A673 (cell line): ENCODE data around the gene RAB3A. TPM values are rescaled to one million over a fixed set of nuclear protein-coding genes. Genes with fewer than 3 reads are reported as not detected.

Experiments used
- BruUV-seq: library from RNA; stranded (reverse); fragments of 400-500 nt; replicated peaks from 2 replicates; lab custom pipeline; 2021; lab: Mats Ljungman, UMichigan
- CTCF ChIA-PET: fragments of 300-600 bp; sonication (Branson Sonifier 250); formaldehyde crosslinking; loops from one replicate; lab custom pipeline; 2022; ENCODE audit warnings: antibody characterized with exemption; lab: Charles Lee
- POLR2A ChIA-PET: fragments of 300-600 bp; sonication (Branson Sonifier 250); formaldehyde crosslinking; loops from one replicate; lab custom pipeline; 2022; ENCODE audit warnings: antibody characterized with exemption; ENCODE audit not compliant: low non-redundant PET; lab: Charles Lee
- DNase-seq: peaks from one replicate; pipeline ENCODE4 v3.0.0-alpha.2; 2015; ENCODE audit warnings: low spot score
- H3K27ac ChIP-seq: fragments of 200-600 bp; sonication (generic); 2 replicates; pipeline ENCODE4 v1.5.1; 2016; ENCODE audit warnings: mixed run types, low read depth, mild to moderate bottlenecking, mixed read lengths, antibody characterized with exemption, low read length; ENCODE audit not compliant: poor library complexity, severe bottlenecking
- H3K27me3 ChIP-seq: fragments of 200-600 bp; sonication (generic); replicated peaks from 2 replicates; pipeline ENCODE4 v1.6.1; 2017; ENCODE audit warnings: mixed run types, low read depth, mild to moderate bottlenecking, mixed read lengths, antibody characterized with exemption, low read length; ENCODE audit not compliant: insufficient read depth, poor library complexity
- H3K36me3 ChIP-seq: fragments of 200-600 bp; sonication (generic); 2 replicates; pipeline ENCODE4 v1.6.1; 2016; ENCODE audit warnings: mixed run types, mild to moderate bottlenecking, mixed read lengths, antibody characterized with exemption, low read length; ENCODE audit not compliant: insufficient read depth, poor library complexity, severe bottlenecking
- H3K4me1 ChIP-seq: fragments of 200-600 bp; sonication (generic); 2 replicates; pipeline ENCODE4 v1.6.1; 2017; ENCODE audit warnings: mixed run types, mild to moderate bottlenecking, mixed read lengths, antibody characterized with exemption, low read length; ENCODE audit not compliant: insufficient read depth, poor library complexity, severe bottlenecking
- H3K4me3 ChIP-seq: fragments of 200-600 bp; sonication (generic); 2 replicates; pipeline ENCODE4 v1.5.1; 2016; ENCODE audit warnings: low read depth, mixed run types, mild to moderate bottlenecking, mixed read lengths, low read length; ENCODE audit not compliant: poor library complexity, severe bottlenecking
- H3K9me3 ChIP-seq: fragments of 200-600 bp; sonication (generic); 2 replicates; pipeline ENCODE4 v1.6.1; 2016; ENCODE audit warnings: mixed run types, low read depth, mild to moderate bottlenecking, mixed read lengths, antibody characterized with exemption, low read length; ENCODE audit not compliant: poor library complexity, severe bottlenecking
- EZH2 ChIP-seq: fragments of 200-600 bp; sonication (generic); IDR thresholded peaks from 2 replicates; pipeline ENCODE4 v1.6.1; 2017; ENCODE audit warnings: borderline replicate concordance, low read depth, mild to moderate bottlenecking, mixed read lengths, antibody characterized with exemption, low read length; ENCODE audit not compliant: poor library complexity, severe bottlenecking
- intact Hi-C: fragments of 100-400 bp; cut with micrococcal nuclease; formaldehyde crosslinking; loops from one replicate; pipeline ENCODE4 v1.10.0; 2022; ENCODE audit not compliant: unreplicated experiment
- total RNA-seq: library from RNA; stranded (reverse); gene quantifications from 2 replicates; pipeline ENCODE4 v1.2.3, GENCODE V29; 2021
- TF ChIP-seq, protein P1 (sequence below): fragments of 300-800, 200-600 bp; sonication (generic); conservative IDR thresholded peaks from 2 replicates; pipeline ENCODE4 v1.5.1; 2017; ENCODE audit warnings: low read depth, mild to moderate bottlenecking, antibody characterized with exemption, low read length, moderate library complexity, mixed read lengths

RAB3A gene
- total RNA-seq, 1 experiment from 2014 or later: 2.9 TPM

DNA sequence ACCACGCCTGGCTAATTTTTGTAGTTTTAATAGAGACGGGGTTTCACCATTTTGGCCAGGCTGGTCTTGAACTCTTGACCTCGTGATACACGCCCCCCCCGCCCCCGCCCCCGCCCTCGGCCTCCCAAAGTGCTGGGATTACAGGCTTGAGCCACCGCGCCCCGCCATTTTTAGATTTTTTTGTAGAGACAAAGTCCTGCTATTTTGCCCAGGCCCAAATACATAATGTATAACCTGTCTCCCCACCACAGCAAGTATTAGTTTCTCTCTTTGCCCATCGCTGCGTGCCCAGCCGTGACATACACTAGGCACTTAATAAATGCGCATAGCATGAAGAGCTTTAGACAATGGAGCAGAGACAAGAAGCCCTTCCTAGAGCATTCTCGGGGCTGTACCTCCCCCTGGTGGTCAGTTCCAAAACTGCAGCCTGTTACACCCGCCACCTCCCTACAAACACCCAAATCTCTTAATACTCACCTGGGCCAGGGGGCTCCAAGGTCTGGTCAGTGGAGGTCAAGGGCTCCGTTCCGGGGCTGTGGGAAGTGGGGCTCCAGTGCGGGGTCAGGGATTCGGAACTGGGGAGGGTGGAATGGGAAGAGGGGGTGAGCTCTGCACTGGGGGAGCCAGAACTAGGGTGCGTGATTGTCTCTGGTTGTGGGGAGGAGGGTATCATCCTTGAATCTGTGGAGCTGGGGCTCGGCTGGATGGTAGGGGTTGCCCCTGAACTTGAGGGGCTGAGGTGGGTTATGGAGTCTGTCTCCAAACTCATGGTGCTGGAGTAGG, 47.9 kb upstream of the RAB3A start:
- intact Hi-C loops: loop anchor here (2.0 to 5.0 kb wide), 3 partner anchors 43 to 244 kb away; partner anchors contain the start of gene ARRDC2
- DNase-seq: peak; percentile 80
- Histone ChIP-seq H3K9me3 (no peaks in the 10 kb centered on the region), H3K4me3 (no peak overlapping the region), H3K36me3 (no peaks in the 10 kb centered on the region), H3K4me1 (no peaks in the 10 kb centered on the region), H3K27ac (no peak overlapping the region), H3K27me3 (peaks cover 6% of the 10 kb centered on the region)
- TF ChIP-seq, protein P1, sequence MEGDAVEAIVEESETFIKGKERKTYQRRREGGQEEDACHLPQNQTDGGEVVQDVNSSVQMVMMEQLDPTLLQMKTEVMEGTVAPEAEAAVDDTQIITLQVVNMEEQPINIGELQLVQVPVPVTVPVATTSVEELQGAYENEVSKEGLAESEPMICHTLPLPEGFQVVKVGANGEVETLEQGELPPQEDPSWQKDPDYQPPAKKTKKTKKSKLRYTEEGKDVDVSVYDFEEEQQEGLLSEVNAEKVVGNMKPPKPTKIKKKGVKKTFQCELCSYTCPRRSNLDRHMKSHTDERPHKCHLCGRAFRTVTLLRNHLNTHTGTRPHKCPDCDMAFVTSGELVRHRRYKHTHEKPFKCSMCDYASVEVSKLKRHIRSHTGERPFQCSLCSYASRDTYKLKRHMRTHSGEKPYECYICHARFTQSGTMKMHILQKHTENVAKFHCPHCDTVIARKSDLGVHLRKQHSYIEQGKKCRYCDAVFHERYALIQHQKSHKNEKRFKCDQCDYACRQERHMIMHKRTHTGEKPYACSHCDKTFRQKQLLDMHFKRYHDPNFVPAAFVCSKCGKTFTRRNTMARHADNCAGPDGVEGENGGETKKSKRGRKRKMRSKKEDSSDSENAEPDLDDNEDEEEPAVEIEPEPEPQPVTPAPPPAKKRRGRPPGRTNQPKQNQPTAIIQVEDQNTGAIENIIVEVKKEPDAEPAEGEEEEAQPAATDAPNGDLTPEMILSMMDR: peak; percentile 98
- TF ChIP-seq EZH2: no peak
- ChIA-PET POLR2A (no interaction called here), CTCF (interaction anchor here (0.6 to 2.1 kb wide), 15 partner anchors 11 to 848 kb away, joined by 3 to 45 read pairs (median 5); partner anchors contain the start of genes MPV17L2 and RAB3A)
- BruUV-seq: no TSS peak

DNA sequence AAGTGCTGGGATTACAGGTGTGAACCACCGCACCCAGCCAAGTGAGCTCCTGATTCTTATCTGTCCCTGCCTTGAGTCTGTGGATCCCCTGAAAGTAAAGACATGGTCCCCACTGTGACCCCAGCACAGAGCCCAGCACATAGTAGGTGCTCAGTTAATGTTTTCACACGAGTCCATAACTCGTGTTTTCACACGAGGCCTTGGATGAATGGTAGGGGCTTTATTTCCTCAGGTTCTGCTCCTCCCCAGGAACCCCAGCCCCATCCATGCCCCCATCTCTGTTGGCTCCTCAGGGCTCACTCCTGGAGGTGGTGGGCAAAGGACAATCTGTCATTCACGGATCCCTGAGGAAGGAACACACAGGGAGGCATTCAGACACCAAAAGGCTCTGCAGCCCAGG, 46.0 kb upstream of the RAB3A start:
- Histone ChIP-seq H3K4me1 (no peaks in the 10 kb centered on the region), H3K27ac (no peak overlapping the region), H3K9me3 (no peaks in the 10 kb centered on the region), H3K4me3 (no peak overlapping the region), H3K27me3 (peaks cover 6% of the 10 kb centered on the region), H3K36me3 (no peaks in the 10 kb centered on the region)
- no TSS peak for BruUV-seq
- ChIA-PET POLR2A (no interaction called here), CTCF (interaction anchor here (0.8 to 1.4 kb wide), 3 partner anchors 9 to 137 kb away, joined by 6 to 14 read pairs (median 8); no protein-coding TSS in a partner anchor)
- TF ChIP-seq, protein P1: no peak
- TF ChIP-seq EZH2: no peak
- intact Hi-C loops: loop anchor here (2.0 to 5.0 kb wide), 2 partner anchors 137 to 243 kb away; partner anchors contain the start of gene ARRDC2
- DNase-seq: no peak

DNA sequence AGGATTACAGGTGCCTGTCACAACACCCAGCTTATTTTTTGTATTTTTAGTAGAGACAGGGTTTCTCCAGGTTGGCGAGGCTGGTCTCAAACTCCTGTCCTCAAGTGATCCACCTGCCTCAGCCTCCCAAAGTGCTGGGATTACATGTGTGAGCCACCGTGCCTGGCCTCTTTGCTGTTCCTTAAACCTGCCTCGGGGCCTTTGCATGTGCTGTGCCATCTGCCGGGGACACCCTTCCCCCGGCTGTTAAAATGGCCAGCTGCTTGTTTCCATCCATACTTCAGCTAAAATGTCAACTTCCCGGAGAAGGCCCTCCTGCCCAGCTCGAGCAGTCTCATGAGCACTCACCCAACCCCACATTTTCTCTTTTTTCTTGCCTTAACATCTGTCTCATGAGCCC, 41.5 kb upstream of the RAB3A start:
- Histone ChIP-seq H3K36me3 (no peaks in the 10 kb centered on the region), H3K4me1 (no peaks in the 10 kb centered on the region), H3K27ac (no peak overlapping the region), H3K4me3 (no peak overlapping the region), H3K9me3 (no peaks in the 10 kb centered on the region), H3K27me3 (no peaks in the 10 kb centered on the region)
- intact Hi-C loops: no loop called here
- DNase-seq: no peak
- TF ChIP-seq, protein P1: no peak
- TF ChIP-seq EZH2: no peak
- BruUV-seq: no TSS peak
- ChIA-PET POLR2A (no interaction called here), CTCF (interaction anchor here (0.6 to 0.7 kb wide), 3 partner anchors 25 to 302 kb away, joined by 3 to 8 read pairs (median 3); no protein-coding TSS in a partner anchor)
